ENCODE data around the gene GNB3. TPM values are rescaled to one million over a fixed set of nuclear protein-coding genes. Genes with fewer than 3 reads are reported as not detected.
A peak's percentile ranks its signal among the peaks of the same experiment; 100 is the strongest.

GNB3 gene
- total and polyA plus RNA-seq, 9 of the 15 experiments (the other 6 are each of a cell fraction or from before 2014, with no cell fraction given), result 1.4 to 5.8 (median 2.0) TPM

GRCh38 chr12:6827982-6828780 is 12.5 kb upstream of the GNB3 start, which contains the start of gene P3H3 (continued):
- TF ChIP-seq FUS (optimal IDR thresholded peaks at IDR 0.05; ENCODE audit: low read depth, low read length) (no peak), ERF (CRISPR knock-in tag; IDR thresholded peaks at IDR 0.05) (no peak), MAFK (IDR thresholded peaks at IDR 0.05; ENCODE audit: low read length) (0 out of 2 replicates have a peak, but pooled peaks have one; percentile 14), ZNF133 (CRISPR knock-in tag; IDR thresholded peaks at IDR 0.05) (no peak), ZBTB40 (IDR thresholded peaks at IDR 0.05) (no peak), ZBTB40 (CRISPR knock-in tag; IDR thresholded peaks at IDR 0.05) (no peak), PHF8 (IDR thresholded peaks at IDR 0.05; ENCODE audit: borderline replicate concordance, low read length) (peak; percentile 34; the same call in 1 of the 2 replicates), CCNT2 (IDR thresholded peaks at IDR 0.05; ENCODE audit: borderline replicate concordance, extremely low read depth, insufficient read length, low read depth, low read length) (no peak), ZBTB7A (IDR thresholded peaks at IDR 0.05; ENCODE audit: borderline replicate concordance, control insufficient read depth, low read depth, low read length) (peak; percentile 35; the same call in 1 of the 2 replicates), GATAD2B (IDR thresholded peaks at IDR 0.05; ENCODE audit: borderline replicate concordance) (no peak), MLX (CRISPR knock-in tag; conservative IDR thresholded peaks at IDR 0.05) (no peak), CC2D1A (IDR thresholded peaks at IDR 0.05) (0 out of 2 replicates have a peak, but pooled peaks have one; percentile 16), EWSR1 (IDR thresholded peaks at IDR 0.05; ENCODE audit: borderline replicate concordance, low read depth, partially characterized antibody) (no peak), ZNF512 (tag; IDR thresholded peaks at IDR 0.05) (peak; percentile 62), TBP (optimal IDR thresholded peaks at IDR 0.05; ENCODE audit: low read depth, low read length) (peak; percentile 18)

All from K562 (cell line).